NCI-H1694 treated with DMSO at 0.1 percent for 48 hours (cell line): ENCODE results near the gene SRC.
"Not testable (repeated sequence)": the region's sequence is repeated elsewhere in the genome, so short reads cannot be mapped to it uniquely, and the experiment has no call there.

Experiments
- DNase-seq: peaks from one replicate; lab custom pipeline; 2025; lab: John Stamatoyannopoulos, UW

The SRC gene

GRCh38 chr20:37364013-37364926 lies 18.3 kb downstream of the SRC start:
- DNase-seq, result no peak

- no peak for DNase-seq
These were observed 19.0 kb downstream of the SRC start for GRCh38 chr20:37364927-37365272.

- DNase-seq, result no peak
These were observed 20.1 kb downstream of the SRC start for GRCh38 chr20:37365760-37366638.

GRCh38 chr20:37366743-37367142 lies 20.8 kb downstream of the SRC start:
- no peak for DNase-seq

- no peak for DNase-seq
These were observed 23.9 kb downstream of the SRC start for GRCh38 chr20:37369846-37370245.

GRCh38 chr20:37371845-37372244 lies 25.9 kb downstream of the SRC start:
- not testable (repeated sequence) for DNase-seq

- no peak for DNase-seq
These were observed 26.5 kb downstream of the SRC start for GRCh38 chr20:37372441-37372840.

GRCh38 chr20:37373020-37373598 lies 27.2 kb downstream of the SRC start:
- DNase-seq, result no peak

GRCh38 chr20:37375227-37375626 lies 29.3 kb downstream of the SRC start:
- DNase-seq, result no peak

GRCh38 chr20:37376324-37376723 lies 30.4 kb downstream of the SRC start:
- no peak for DNase-seq

- DNase-seq, result no peak
These were observed 30.9 kb downstream of the SRC start for GRCh38 chr20:37376791-37377190.

GRCh38 chr20:37377346-37378081 lies 31.6 kb downstream of the SRC start:
- no peak for DNase-seq

GRCh38 chr20:37378420-37378784 lies 32.5 kb downstream of the SRC start:
- no peak for DNase-seq

GRCh38 chr20:37378785-37379598 lies 33.1 kb downstream of the SRC start:
- no peak for DNase-seq

GRCh38 chr20:37379967-37380828 lies 34.3 kb downstream of the SRC start:
- no peak for DNase-seq

- DNase-seq, result no peak
These were observed 35.1 kb downstream of the SRC start for GRCh38 chr20:37380864-37381579.

- no peak for DNase-seq
These were observed 35.9 kb downstream of the SRC start for GRCh38 chr20:37381621-37382471.

- no peak for DNase-seq
These were observed 36.7 kb downstream of the SRC start for GRCh38 chr20:37382482-37383120.
